Measurements from ENCODE around the gene PLAAT1. TPM values are rescaled to one million over a fixed set of nuclear protein-coding genes. Genes with fewer than 3 reads are reported as not detected.

Gene PLAAT1
- total RNA-seq, 4 donors from 2014 or later: 0.54 to 2.7 TPM; not detected in 2

- no peaks in the 10 kb centered on the region for H3K27me3 ChIP-seq
- H3K4me3 ChIP-seq: no peak overlapping the region
- TF ChIP-seq EP300 (IDR thresholded peaks at IDR 0.05): no peak
- TF ChIP-seq POLR2AphosphoS5 (IDR thresholded peaks at IDR 0.05): no peak
- TF ChIP-seq CTCF (IDR thresholded peaks at IDR 0.05): no peak
- no peak for TF ChIP-seq POLR2A (IDR thresholded peaks at IDR 0.05)
- H3K36me3 ChIP-seq: no peaks in the 10 kb centered on the region
- 50 to 93% methylated on average over 2 of the region's 3 CpGs for WGBS, 2 donors (ENCODE audit: low coverage in 1 of 2)
- no peak overlapping the region for H3K27ac ChIP-seq
- no peak for ATAC-seq
- no peaks in the 10 kb centered on the region for H3K9me3 ChIP-seq
- no peaks in the 10 kb centered on the region for H3K4me1 ChIP-seq
Observed at GRCh38 chr3:193313061-193313958, 72.3 kb downstream of the PLAAT1 start.

GRCh38 chr3:193314161-193314560 is 73.1 kb downstream of the PLAAT1 start:
- Histone ChIP-seq H3K4me1 (no peaks in the 10 kb centered on the region), H3K4me3 (no peak overlapping the region), H3K27me3 (no peaks in the 10 kb centered on the region), H3K36me3 (no peaks in the 10 kb centered on the region), H3K9me3 (no peaks in the 10 kb centered on the region), H3K27ac (no peak overlapping the region)
- 60 to 96% methylated on average over 2 of the region's 3 CpGs for WGBS, 2 donors (ENCODE audit: low coverage in 1 of 2)
- TF ChIP-seq POLR2AphosphoS5 (IDR thresholded peaks at IDR 0.05) (no peak), EP300 (IDR thresholded peaks at IDR 0.05) (no peak), CTCF (IDR thresholded peaks at IDR 0.05) (no peak), POLR2A (IDR thresholded peaks at IDR 0.05) (no peak)
- no peak for ATAC-seq

GRCh38 chr3:193317682-193318300 is 76.8 kb downstream of the PLAAT1 start:
- 50 to 58% methylated on average over 2 of the region's 2 CpGs for WGBS, 2 donors (ENCODE audit: low coverage in 1 of 2)
- Histone ChIP-seq H3K27ac (no peak overlapping the region), H3K27me3 (no peaks in the 10 kb centered on the region), H3K36me3 (no peaks in the 10 kb centered on the region), H3K9me3 (no peaks in the 10 kb centered on the region), H3K4me3 (no peak overlapping the region), H3K4me1 (no peaks in the 10 kb centered on the region)
- ATAC-seq: no peak
- TF ChIP-seq CTCF (IDR thresholded peaks at IDR 0.05): no peak
- TF ChIP-seq POLR2AphosphoS5 (IDR thresholded peaks at IDR 0.05): no peak
- no peak for TF ChIP-seq POLR2A (IDR thresholded peaks at IDR 0.05)
- TF ChIP-seq EP300 (IDR thresholded peaks at IDR 0.05): no peak

Other genes starting within 250 kb of the PLAAT1 start
- 1 to 10 TPM in 1 of 4 donors, not detected in 3; 1.4 TPM for gene ATP13A5, start 137.5 kb downstream of the PLAAT1 start, total RNA-seq